ENCODE results near the gene ARHGAP31. TPM values are rescaled to one million over a fixed set of nuclear protein-coding genes. Genes with fewer than 3 reads are reported as not detected.

Gene ARHGAP31
- total RNA-seq, 4 donors from 2014 or later: 6.2 to 9.7 (median 7.3) TPM

DNA sequence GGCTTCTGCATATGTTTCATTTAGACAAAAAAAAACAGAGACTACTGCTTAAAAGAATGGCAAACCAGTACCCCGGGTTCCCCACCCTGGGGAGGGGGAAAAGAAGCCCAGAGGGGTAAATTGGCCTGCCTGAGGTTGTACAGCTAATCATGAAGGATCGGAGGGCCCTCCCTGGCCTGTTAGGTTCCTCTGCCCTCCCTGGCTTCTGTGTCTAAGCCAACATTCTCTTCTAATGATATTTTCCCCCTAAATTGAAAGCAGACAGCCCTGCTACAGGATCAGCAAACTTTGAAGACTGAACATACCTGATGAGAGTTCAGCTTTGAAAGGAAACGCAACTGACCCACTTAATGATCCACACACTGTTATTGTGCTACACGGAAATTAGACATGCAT is 2.5 kb downstream of the ARHGAP31 start:
- H3K4me1 ChIP-seq: peaks cover 8 to 15% of the 10 kb centered on the region in 2 donors
- no peak for ATAC-seq
- in situ Hi-C loops (cut with MboI; ENCODE audit: low sequenced_read_pairs in 4 of 4) (loop anchor here in 3 of 4 donors (25.0 kb wide), 1 partner anchor 391 kb away; the partner anchor contains the start of gene COX17 (in 3 of the 3)), intact Hi-C loops (cut with DNase I; ENCODE audit: low total_unique reads) (loop anchor here (10.0 kb wide), 1 partner anchor 58 kb away; no protein-coding TSS in a partner anchor)
- peak overlapping the region in 3 of 4 donors; percentile 64 to 84 (median 68) for H3K4me3 ChIP-seq
- no peaks in the 10 kb centered on the region for H3K27me3 ChIP-seq
- DNase-seq: no peak
- peak overlapping the region in 3 of 4 donors; percentile 14 to 45 (median 29) for H3K27ac ChIP-seq
- no peaks in the 10 kb centered on the region for H3K9me3 ChIP-seq
- no peak for TF ChIP-seq POLR2A (IDR thresholded peaks at IDR 0.05)
- TF ChIP-seq, protein P1, sequence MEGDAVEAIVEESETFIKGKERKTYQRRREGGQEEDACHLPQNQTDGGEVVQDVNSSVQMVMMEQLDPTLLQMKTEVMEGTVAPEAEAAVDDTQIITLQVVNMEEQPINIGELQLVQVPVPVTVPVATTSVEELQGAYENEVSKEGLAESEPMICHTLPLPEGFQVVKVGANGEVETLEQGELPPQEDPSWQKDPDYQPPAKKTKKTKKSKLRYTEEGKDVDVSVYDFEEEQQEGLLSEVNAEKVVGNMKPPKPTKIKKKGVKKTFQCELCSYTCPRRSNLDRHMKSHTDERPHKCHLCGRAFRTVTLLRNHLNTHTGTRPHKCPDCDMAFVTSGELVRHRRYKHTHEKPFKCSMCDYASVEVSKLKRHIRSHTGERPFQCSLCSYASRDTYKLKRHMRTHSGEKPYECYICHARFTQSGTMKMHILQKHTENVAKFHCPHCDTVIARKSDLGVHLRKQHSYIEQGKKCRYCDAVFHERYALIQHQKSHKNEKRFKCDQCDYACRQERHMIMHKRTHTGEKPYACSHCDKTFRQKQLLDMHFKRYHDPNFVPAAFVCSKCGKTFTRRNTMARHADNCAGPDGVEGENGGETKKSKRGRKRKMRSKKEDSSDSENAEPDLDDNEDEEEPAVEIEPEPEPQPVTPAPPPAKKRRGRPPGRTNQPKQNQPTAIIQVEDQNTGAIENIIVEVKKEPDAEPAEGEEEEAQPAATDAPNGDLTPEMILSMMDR (IDR thresholded peaks at IDR 0.05 in 4 of 5, conservative IDR thresholded peaks at IDR 0.05 in 1 of 5): no peak
- H3K36me3 ChIP-seq: no peaks in the 10 kb centered on the region

DNA sequence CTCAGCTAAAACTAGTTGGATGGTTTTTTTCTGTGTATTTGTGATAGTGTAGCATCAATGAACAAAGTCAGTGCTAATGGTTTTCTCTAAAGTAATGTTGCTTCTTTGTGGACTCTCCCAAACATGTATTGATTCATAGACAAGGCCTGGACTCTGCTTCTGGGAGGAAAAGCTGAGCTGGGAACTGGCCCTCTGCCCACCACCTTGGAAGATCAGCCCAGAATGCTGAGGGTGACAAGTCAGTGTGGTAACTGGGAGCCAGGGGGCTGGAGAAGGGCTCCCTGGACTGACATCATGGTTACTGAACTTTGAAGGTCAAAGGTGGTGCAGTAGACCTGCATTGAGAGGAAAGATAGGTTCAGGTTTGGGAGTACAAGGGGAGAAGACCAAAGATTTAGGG is 3.0 kb downstream of the ARHGAP31 start:
- Histone ChIP-seq H3K27me3 (no peaks in the 10 kb centered on the region), H3K9me3 (no peaks in the 10 kb centered on the region), H3K36me3 (no peaks in the 10 kb centered on the region), H3K4me1 (peaks cover 12 to 15% of the 10 kb centered on the region in 2 donors), H3K27ac (peak overlapping the region in 2 of 4 donors; percentile 12 to 29), H3K4me3 (peak overlapping the region in 1 of 4 donors; percentile 68)
- no peak for DNase-seq
- TF ChIP-seq POLR2A (IDR thresholded peaks at IDR 0.05): no peak
- TF ChIP-seq, protein P1 (IDR thresholded peaks at IDR 0.05 in 4 of 5, conservative IDR thresholded peaks at IDR 0.05 in 1 of 5): no peak
- ATAC-seq: no peak
- in situ Hi-C loops (cut with MboI; ENCODE audit: low sequenced_read_pairs in 4 of 4) (loop anchor here in 3 of 4 donors (25.0 kb wide), 1 partner anchor 390 kb away; the partner anchor contains the start of gene COX17 (in 3 of the 3)), intact Hi-C loops (cut with DNase I; ENCODE audit: low total_unique reads) (loop anchor here (10.0 kb wide), 1 partner anchor 58 kb away; no protein-coding TSS in a partner anchor)

DNA sequence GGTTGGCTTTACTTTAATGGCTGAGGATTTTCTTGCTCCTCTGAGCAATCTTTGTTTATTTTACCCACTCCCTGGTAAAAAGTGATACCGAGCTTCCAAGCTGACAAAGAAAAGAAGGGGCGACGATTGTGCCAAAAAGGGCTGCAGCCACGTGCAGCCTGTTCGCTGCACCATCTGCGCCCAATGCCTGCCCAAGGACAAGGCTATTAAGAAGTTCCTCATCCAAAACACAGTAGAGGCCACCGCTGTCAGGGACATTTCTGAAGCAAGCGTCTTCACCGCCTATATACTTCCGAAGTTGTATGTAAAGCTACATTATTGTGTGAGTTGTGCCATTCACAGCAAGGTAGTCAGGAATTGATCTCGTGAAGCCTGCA is 4.4 kb downstream of the ARHGAP31 start:
- no peak for DNase-seq
- H3K27ac ChIP-seq: no peak overlapping the region
- in situ Hi-C loops (cut with MboI; ENCODE audit: low sequenced_read_pairs in 4 of 4): loop anchor here in 3 of 4 donors (25.0 kb wide), 1 partner anchor 389 kb away; the partner anchor contains the start of gene COX17 (in 3 of the 3)
- H3K9me3 ChIP-seq: no peaks in the 10 kb centered on the region
- H3K27me3 ChIP-seq: no peaks in the 10 kb centered on the region
- no peak for TF ChIP-seq POLR2A (IDR thresholded peaks at IDR 0.05)
- TF ChIP-seq, protein P1 (IDR thresholded peaks at IDR 0.05 in 4 of 5, conservative IDR thresholded peaks at IDR 0.05 in 1 of 5): no peak
- no peak for ATAC-seq
- H3K4me1 ChIP-seq: peaks cover 10 to 11% of the 10 kb centered on the region in 2 donors
- intact Hi-C loops (cut with DNase I; ENCODE audit: low total_unique reads): loop anchor here (10.0 kb wide), 1 partner anchor 56 kb away; no protein-coding TSS in a partner anchor
- no peak overlapping the region for H3K4me3 ChIP-seq
- no peaks in the 10 kb centered on the region for H3K36me3 ChIP-seq

DNA sequence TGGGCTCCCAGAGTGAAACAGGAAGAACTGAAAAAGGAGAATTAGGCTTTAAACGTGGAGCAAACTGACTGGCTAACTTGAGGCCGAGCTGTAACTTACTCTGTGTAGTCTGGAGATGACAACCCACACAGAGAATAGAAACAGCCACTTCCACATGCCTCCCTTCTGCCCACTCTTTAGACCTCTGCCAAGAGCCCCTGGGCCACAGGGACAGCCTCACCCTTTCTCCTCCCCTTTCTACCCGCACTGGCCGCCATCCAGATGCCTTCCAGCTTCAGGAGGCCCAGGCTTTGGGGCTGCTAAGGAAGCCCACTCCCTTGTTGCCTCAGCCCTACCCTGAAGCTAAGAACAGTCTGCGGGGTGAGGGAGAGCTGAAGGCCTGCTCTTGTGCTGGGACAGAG is 6.8 kb downstream of the ARHGAP31 start:
- no peak for TF ChIP-seq POLR2A (IDR thresholded peaks at IDR 0.05)
- TF ChIP-seq, protein P1 (IDR thresholded peaks at IDR 0.05 in 4 of 5, conservative IDR thresholded peaks at IDR 0.05 in 1 of 5): no peak
- H3K9me3 ChIP-seq: no peaks in the 10 kb centered on the region
- DNase-seq: no peak
- H3K27ac ChIP-seq: no peak overlapping the region
- intact Hi-C loops (cut with DNase I; ENCODE audit: low total_unique reads) (no loop called here), in situ Hi-C loops (cut with MboI; ENCODE audit: low sequenced_read_pairs in 4 of 4) (no loop called here)
- H3K4me3 ChIP-seq: no peak overlapping the region
- no peaks in the 10 kb centered on the region for H3K27me3 ChIP-seq
- ATAC-seq: no peak
- no peaks in the 10 kb centered on the region for H3K36me3 ChIP-seq
- H3K4me1 ChIP-seq: peaks cover 4 to 15% of the 10 kb centered on the region in 2 donors
